Gastrocnemius medialis (tissue), 4 donors: Measurements from ENCODE around the gene SHC1.

Source experiments
- CTCF ChIP-seq, 5 experiments: fragments of 450-650 bp in 3 of 5; fragments of 200-600 bp in 2 of 5; sonication (generic) in 2 of 5; IDR thresholded peaks in 4 of 5; conservative IDR thresholded peaks in 1 of 5; 1 replicate in 4 of 5; 2 replicates in 1 of 5; pipeline ENCODE4 v1.5.1; 2016 to 2019; ENCODE audit warnings: antibody characterized with exemption in 5 of 5, mild to moderate bottlenecking in 3 of 5, moderate library complexity in 3 of 5
- POLR2A ChIP-seq, 2 donors: fragments of 450-650 bp; IDR thresholded peaks; one replicate each; pipeline ENCODE4 v1.6.1; 2017; ENCODE audit warnings: antibody characterized with exemption in 2 of 2, mild to moderate bottlenecking in 2 of 2, moderate library complexity in 2 of 2

DNA sequence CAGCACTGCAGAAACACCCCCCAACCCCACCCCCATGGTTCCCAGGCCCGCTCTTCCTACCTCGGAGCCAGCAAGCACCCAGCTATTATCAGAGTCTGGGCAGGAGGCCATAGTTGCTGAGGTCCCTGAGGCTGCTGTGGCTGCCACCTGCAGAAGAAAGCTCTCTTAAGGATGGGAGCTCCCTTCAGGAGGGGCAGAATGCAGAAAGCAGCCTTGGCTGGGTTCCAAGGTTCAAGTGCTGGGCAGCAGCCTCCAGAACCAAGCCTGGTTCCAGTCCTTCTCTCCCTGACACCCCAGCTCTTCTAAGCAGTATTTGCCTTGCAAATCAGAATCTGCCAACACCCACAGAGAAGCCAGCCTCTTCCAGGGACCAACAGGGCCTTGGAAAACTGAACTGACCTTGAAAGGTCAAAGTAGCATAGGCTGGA is 16.9 kb downstream of the SHC1 start:
- TF ChIP-seq CTCF (IDR thresholded peaks at IDR 0.05 in 4 of 5, conservative IDR thresholded peaks at IDR 0.05 in 1 of 5) (no peak), POLR2A (IDR thresholded peaks at IDR 0.05) (no peak)
